Spleen (tissue), 11 donors: ENCODE measurements around the gene GMDS. TPM values are rescaled to one million over a fixed set of nuclear protein-coding genes. Genes with fewer than 3 reads are reported as not detected.

Experiments
- DNase-seq: peaks from one replicate; pipeline ENCODE4 v3.0.0-alpha.2; 2020
- H3K27ac ChIP-seq, 8 donors: fragments of 200-600 bp; sonication (generic) in 7 of 8; 1 replicate in 4 of 8; 2 replicates in 4 of 8; pipeline versions ENCODE4 v1.5.0 to v1.8.0; 2016 to 2021; ENCODE audit warnings: inconsistent platforms in 4 of 8, mild to moderate bottlenecking in 4 of 8, moderate library complexity in 1 of 8
- H3K27me3 ChIP-seq, 7 donors: fragments of 200-600 bp; sonication (generic) in 6 of 7; replicated peaks in 1 of 7; 1 replicate in 4 of 7; 2 replicates in 3 of 7; pipeline versions ENCODE4 v1.5.0 to v1.8.0; 2016 to 2021; ENCODE audit warnings: inconsistent platforms in 3 of 7, mild to moderate bottlenecking in 1 of 7
- H3K36me3 ChIP-seq, 6 donors: fragments of 200-600 bp; sonication (generic) in 5 of 6; 1 replicate in 4 of 6; 2 replicates in 2 of 6; pipeline versions ENCODE4 v1.5.0 to v1.8.0; 2016 to 2021; ENCODE audit warnings: inconsistent platforms in 2 of 6
- H3K4me1 ChIP-seq, 6 donors: fragments of 200-600 bp; sonication (generic) in 5 of 6; 1 replicate in 3 of 6; 2 replicates in 3 of 6; pipeline versions ENCODE4 v1.5.0 to v1.8.0; 2016 to 2021; ENCODE audit warnings: inconsistent platforms in 3 of 6
- H3K4me3 ChIP-seq, 8 donors: fragments of 200-600 bp; sonication (generic) in 7 of 8; 1 replicate in 4 of 8; 2 replicates in 4 of 8; pipeline versions ENCODE4 v1.5.0 to v1.8.0; 2016 to 2021; ENCODE audit warnings: inconsistent platforms in 4 of 8, mild to moderate bottlenecking in 4 of 8, moderate library complexity in 2 of 8
- H3K9me3 ChIP-seq, 8 donors: fragments of 200-600 bp; sonication (generic) in 7 of 8; 1 replicate in 4 of 8; 2 replicates in 4 of 8; pipeline versions ENCODE4 v1.5.0 to v1.8.0; 2016 to 2021; ENCODE audit warnings: inconsistent platforms in 4 of 8
- POLR2A ChIP-seq, 3 donors: fragments of 450-650 bp; IDR thresholded peaks; one replicate each; pipeline ENCODE4 v1.5.1; 2017; ENCODE audit warnings: antibody characterized with exemption in 3 of 3, mild to moderate bottlenecking in 1 of 3
- POLR2AphosphoS5 ChIP-seq, 3 donors: sonication (generic); formaldehyde crosslinking; IDR thresholded peaks; one replicate each; pipeline ENCODE4 v1.5.1; 2017; ENCODE audit warnings: antibody characterized with exemption in 3 of 3
- WGBS, 5 donors: extraction: QIAGEN DNeasy Blood & Tissue Kit in 3 of 5; methylation state at CpG; one replicate each; pipeline versions ENCODE4 v1.1.5 to v1.1.7; 2013 to 2018; 5-methylcytosine and 5-hydroxymethylcytosine counted together
- intact Hi-C: fragments of 100-400 bp; cut with DNase I; formaldehyde crosslinking; loops from one replicate; pipeline ENCODE4 v1.15.0; 2023; ENCODE audit warnings: low total_unique reads
- polyA plus RNA-seq, 3 donors: library from polyadenylated mRNA; stranded (reverse); fragments of 200-250 nt; gene quantifications; one replicate each; pipeline ENCODE4 v1.2.1, GENCODE V29; 2013
- total RNA-seq, 7 donors: library from RNA; depleted of rRNA in 3 of 7; stranded (reverse); fragments of >200 nt in 3 of 7; fragmentation: NEBNext Ultra II Directional in 4 of 7; extraction: Animal tissue kit (Norgen Biotek cat#: 25700) in 4 of 7; gene quantifications; one replicate each; pipeline versions ENCODE4 v1.1.0 to v1.2.1, GENCODE V29; 2016 to 2021
- TF ChIP-seq, protein P1 (sequence below), 11 experiments: fragments of 200-600 bp in 7 of 11; fragments of 450-650 bp in 4 of 11; sonication (generic) in 4 of 11; IDR thresholded peaks in 8 of 11; conservative IDR thresholded peaks in 3 of 11; 1 replicate in 7 of 11; 2 replicates in 4 of 11; pipeline versions ENCODE4 v1.4.0 to v1.8.0; 2016 to 2021; ENCODE audit warnings: antibody characterized with exemption in 11 of 11, inconsistent platforms in 4 of 11, mild to moderate bottlenecking in 1 of 11
- donor health status: healthy with polysubstance abuse.
- donor health status: DM: no; HTN: no; CAD: no; lungs with moderate emphysema.
- donor health status: DM: no; HTN: no; CAD: no.
- donor health status: Bipolar disorder and iron deficiency.
- donor health status: healthy.
- donor health status: DM: no; HTN: no; CAD: no.
- donor health status: DM: yes; HTN: yes; CAD: no.

The GMDS gene
- total and polyA plus RNA-seq, 10 donors, result 9.1 to 30.8 (median 17.7) TPM

DNA sequence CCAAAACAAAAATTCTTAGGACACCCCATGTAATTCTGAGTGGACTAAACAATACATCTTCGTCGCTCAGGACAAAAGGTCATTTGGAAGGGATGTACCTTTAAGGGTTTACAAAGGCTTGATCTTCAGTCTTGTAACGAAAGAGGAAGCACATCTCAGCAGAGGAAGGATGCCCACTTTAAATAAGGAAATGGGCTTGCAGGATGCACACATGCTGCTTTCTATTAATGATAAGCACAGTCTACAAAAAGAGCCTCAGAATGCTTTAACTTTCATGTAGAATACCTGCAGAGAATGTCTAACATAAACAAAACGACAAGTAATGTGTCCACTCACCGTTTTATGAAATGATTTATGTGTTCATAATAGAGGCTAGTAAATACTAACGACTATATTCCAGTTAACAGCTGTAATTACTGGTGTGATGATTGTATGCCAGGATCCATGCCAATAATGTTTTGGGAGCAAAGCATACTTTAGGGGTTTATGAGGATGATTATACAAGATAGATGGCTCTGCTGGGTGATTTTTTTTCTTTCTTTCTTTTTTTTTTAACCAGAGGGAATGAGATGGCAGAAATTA, 216.9 kb downstream of the GMDS start:
- TF ChIP-seq, protein P1, sequence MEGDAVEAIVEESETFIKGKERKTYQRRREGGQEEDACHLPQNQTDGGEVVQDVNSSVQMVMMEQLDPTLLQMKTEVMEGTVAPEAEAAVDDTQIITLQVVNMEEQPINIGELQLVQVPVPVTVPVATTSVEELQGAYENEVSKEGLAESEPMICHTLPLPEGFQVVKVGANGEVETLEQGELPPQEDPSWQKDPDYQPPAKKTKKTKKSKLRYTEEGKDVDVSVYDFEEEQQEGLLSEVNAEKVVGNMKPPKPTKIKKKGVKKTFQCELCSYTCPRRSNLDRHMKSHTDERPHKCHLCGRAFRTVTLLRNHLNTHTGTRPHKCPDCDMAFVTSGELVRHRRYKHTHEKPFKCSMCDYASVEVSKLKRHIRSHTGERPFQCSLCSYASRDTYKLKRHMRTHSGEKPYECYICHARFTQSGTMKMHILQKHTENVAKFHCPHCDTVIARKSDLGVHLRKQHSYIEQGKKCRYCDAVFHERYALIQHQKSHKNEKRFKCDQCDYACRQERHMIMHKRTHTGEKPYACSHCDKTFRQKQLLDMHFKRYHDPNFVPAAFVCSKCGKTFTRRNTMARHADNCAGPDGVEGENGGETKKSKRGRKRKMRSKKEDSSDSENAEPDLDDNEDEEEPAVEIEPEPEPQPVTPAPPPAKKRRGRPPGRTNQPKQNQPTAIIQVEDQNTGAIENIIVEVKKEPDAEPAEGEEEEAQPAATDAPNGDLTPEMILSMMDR (IDR thresholded peaks at IDR 0.05 in 8 of 11, conservative IDR thresholded peaks at IDR 0.05 in 3 of 11), result no peak
- no peak for TF ChIP-seq POLR2AphosphoS5 (IDR thresholded peaks at IDR 0.05)
- no peak for TF ChIP-seq POLR2A (IDR thresholded peaks at IDR 0.05)
- DNase-seq, result no peak
- H3K4me1 ChIP-seq, result peaks cover 6 to 11% (median 9%) of the 10 kb centered on the region in 6 donors
- H3K4me3 ChIP-seq, result no peak overlapping the region
- peaks cover 0 to 23% (median 0%) of the 10 kb centered on the region in 7 donors for H3K27me3 ChIP-seq
- no peak overlapping the region for H3K27ac ChIP-seq
- H3K36me3 ChIP-seq, result no peaks in the 10 kb centered on the region
- no peaks in the 10 kb centered on the region for H3K9me3 ChIP-seq
- 10 to 19% (median 14%) methylated on average over 6 of the region's 6 CpGs for WGBS, 5 donors
- intact Hi-C loops, result no loop called here

DNA sequence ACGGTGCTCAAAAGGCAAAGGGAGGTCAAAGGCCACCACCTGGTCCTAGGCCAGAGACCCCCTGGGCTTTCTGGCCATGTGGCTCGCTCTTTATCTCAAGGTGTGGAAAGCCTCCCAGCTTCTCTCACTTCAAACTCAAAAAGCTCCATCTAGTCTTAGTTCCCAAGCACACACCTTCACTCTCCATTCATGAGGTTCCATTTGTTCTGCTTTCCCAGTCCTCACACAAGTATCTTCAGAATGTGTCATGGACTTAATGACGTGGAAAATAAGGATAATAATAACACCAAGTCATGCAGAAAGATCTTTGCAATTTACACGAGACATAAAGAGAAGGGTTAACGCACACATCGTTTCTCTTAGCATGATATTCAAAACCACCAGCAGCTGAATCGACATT, 219.3 kb downstream of the GMDS start:
- Histone ChIP-seq H3K27ac (no peak overlapping the region), H3K36me3 (no peaks in the 10 kb centered on the region), H3K27me3 (peaks cover 0 to 29% (median 0%) of the 10 kb centered on the region in 7 donors), H3K4me1 (peaks cover 6 to 11% (median 9%) of the 10 kb centered on the region in 6 donors), H3K9me3 (no peaks in the 10 kb centered on the region), H3K4me3 (no peak overlapping the region)
- no peak for DNase-seq
- intact Hi-C loops, result no loop called here
- TF ChIP-seq, protein P1 (IDR thresholded peaks at IDR 0.05 in 8 of 11, conservative IDR thresholded peaks at IDR 0.05 in 3 of 11), result no peak
- TF ChIP-seq POLR2AphosphoS5 (IDR thresholded peaks at IDR 0.05) (no peak), POLR2A (IDR thresholded peaks at IDR 0.05) (no peak)
- 88 to 96% (median 93%) methylated on average over 7 of the region's 7 CpGs for WGBS, 5 donors

DNA sequence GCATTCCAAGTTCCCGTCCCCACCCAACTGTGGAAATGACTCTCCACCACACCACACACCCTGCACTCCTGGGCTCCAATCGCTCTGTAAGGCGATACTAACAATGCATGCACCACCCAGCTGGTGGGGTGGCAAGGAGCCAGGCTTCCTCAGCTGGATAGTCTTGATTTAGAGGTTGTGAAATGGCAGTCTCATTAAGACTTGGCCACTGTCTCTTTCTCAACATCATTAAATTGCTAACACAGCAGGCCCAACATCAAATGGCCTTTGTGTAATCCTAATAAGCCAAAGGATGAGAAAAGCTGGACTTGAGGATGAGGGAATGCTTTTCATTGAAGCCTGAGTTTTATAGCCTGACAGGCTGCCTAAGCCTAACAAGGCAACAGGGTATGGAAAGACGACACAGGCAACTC, 223.7 kb downstream of the GMDS start:
- H3K36me3 ChIP-seq, result no peaks in the 10 kb centered on the region
- H3K4me3 ChIP-seq, result no peak overlapping the region
- H3K27ac ChIP-seq, result no peak overlapping the region
- H3K9me3 ChIP-seq, result peaks cover 0 to 5% (median 0%) of the 10 kb centered on the region in 8 donors
- DNase-seq, result no peak
- intact Hi-C loops, result no loop called here
- 64 to 84% (median 70%) methylated on average over 4 of the region's 4 CpGs for WGBS, 5 donors
- H3K4me1 ChIP-seq, result peaks cover 0 to 5% (median 0%) of the 10 kb centered on the region in 6 donors
- peaks cover 0 to 10% (median 0%) of the 10 kb centered on the region in 7 donors for H3K27me3 ChIP-seq
- no peak for TF ChIP-seq POLR2A (IDR thresholded peaks at IDR 0.05)
- TF ChIP-seq, protein P1 (IDR thresholded peaks at IDR 0.05 in 8 of 11, conservative IDR thresholded peaks at IDR 0.05 in 3 of 11), result no peak

DNA sequence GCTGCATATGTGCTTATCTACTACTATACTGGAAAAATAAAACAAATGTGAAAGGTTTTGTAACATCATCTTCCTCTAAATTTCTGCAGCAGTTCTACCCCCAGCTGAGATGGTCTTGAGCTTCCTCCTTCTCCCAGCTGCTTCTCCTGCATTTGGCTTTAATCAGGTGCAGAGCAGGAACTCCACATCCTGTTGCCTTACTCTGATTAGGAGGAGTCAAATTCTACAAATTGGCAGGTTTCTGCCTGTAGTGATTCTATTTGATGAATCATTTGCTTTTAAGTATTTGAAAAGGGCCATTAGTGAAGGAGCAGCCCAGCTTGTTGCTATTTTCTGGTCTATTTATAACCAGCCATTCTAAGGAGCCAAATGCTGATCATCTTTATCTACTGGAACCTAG, 224.5 kb downstream of the GMDS start:
- Histone ChIP-seq H3K27ac (no peak overlapping the region), H3K36me3 (no peaks in the 10 kb centered on the region), H3K9me3 (peaks cover 0 to 9% (median 7%) of the 10 kb centered on the region in 8 donors), H3K27me3 (peaks cover 0 to 7% (median 0%) of the 10 kb centered on the region in 7 donors), H3K4me1 (peaks cover 0 to 5% (median 0%) of the 10 kb centered on the region in 6 donors), H3K4me3 (no peak overlapping the region)
- TF ChIP-seq, protein P1 (IDR thresholded peaks at IDR 0.05 in 8 of 11, conservative IDR thresholded peaks at IDR 0.05 in 3 of 11), result no peak
- no peak for TF ChIP-seq POLR2AphosphoS5 (IDR thresholded peaks at IDR 0.05)
- TF ChIP-seq POLR2A (IDR thresholded peaks at IDR 0.05), result no peak
- no peak for DNase-seq
- intact Hi-C loops, result no loop called here
